ENCODE results near the gene ARAP1. TPM values are rescaled to one million over a fixed set of nuclear protein-coding genes. Genes with fewer than 3 reads are reported as not detected.

The ARAP1 gene
- total and polyA plus RNA-seq, 8 donors, result 21.5 to 73.5 (median 37.9) TPM

DNA sequence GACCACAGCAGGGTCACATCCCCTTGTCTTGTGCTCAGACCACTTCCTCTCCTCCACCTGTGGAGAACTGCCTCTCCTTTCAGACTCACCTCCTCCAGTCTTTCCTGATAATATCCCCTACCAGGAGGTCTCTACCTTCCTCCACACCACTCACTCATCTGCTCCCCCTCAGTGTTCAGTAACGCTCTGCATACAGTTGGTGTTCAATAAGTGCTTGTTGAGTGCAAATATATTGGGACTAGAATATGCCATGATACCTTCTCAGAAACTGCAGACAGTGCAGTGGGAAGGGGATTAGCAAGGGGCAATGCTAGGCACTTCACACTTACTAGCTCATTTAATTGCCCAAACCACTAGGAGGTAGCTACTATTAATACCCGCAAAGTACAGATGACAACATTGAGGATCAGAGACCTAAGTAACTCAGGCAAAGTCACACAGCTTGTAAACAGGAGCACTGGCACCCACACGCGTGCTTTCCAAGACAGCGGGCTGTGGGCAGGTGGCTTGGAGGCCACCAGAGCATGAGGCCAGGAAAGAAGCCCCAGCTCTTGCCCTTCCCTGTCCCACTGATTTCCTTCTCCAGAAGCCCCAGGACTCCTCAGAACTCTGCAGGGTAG is 69.9 kb downstream of the ARAP1 start:
- FAIRE-seq (no peak), DNase-seq (no peak), ATAC-seq (no peak)
- Histone ChIP-seq H3K9me3 (no peaks in the 10 kb centered on the region), H3K36me3 (no peaks in the 10 kb centered on the region), H3K4me1 (no peaks in the 10 kb centered on the region), H3K4me3 (no peak overlapping the region), H3K27me3 (peaks cover 0 to 4% (median 0%) of the 10 kb centered on the region in 4 donors), H3K27ac (no peak overlapping the region)
- TF ChIP-seq, protein P1, sequence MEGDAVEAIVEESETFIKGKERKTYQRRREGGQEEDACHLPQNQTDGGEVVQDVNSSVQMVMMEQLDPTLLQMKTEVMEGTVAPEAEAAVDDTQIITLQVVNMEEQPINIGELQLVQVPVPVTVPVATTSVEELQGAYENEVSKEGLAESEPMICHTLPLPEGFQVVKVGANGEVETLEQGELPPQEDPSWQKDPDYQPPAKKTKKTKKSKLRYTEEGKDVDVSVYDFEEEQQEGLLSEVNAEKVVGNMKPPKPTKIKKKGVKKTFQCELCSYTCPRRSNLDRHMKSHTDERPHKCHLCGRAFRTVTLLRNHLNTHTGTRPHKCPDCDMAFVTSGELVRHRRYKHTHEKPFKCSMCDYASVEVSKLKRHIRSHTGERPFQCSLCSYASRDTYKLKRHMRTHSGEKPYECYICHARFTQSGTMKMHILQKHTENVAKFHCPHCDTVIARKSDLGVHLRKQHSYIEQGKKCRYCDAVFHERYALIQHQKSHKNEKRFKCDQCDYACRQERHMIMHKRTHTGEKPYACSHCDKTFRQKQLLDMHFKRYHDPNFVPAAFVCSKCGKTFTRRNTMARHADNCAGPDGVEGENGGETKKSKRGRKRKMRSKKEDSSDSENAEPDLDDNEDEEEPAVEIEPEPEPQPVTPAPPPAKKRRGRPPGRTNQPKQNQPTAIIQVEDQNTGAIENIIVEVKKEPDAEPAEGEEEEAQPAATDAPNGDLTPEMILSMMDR (IDR thresholded peaks at IDR 0.05), result no peak
- intact Hi-C loops (cut with DNase I), result loop anchor here in 1 of 3 donors (10.0 kb wide), 1 partner anchor 218 kb away; no protein-coding TSS in a partner anchor
- WGBS, 2 donors, result 61 to 66% methylated on average over 5 of the region's 5 CpGs

DNA sequence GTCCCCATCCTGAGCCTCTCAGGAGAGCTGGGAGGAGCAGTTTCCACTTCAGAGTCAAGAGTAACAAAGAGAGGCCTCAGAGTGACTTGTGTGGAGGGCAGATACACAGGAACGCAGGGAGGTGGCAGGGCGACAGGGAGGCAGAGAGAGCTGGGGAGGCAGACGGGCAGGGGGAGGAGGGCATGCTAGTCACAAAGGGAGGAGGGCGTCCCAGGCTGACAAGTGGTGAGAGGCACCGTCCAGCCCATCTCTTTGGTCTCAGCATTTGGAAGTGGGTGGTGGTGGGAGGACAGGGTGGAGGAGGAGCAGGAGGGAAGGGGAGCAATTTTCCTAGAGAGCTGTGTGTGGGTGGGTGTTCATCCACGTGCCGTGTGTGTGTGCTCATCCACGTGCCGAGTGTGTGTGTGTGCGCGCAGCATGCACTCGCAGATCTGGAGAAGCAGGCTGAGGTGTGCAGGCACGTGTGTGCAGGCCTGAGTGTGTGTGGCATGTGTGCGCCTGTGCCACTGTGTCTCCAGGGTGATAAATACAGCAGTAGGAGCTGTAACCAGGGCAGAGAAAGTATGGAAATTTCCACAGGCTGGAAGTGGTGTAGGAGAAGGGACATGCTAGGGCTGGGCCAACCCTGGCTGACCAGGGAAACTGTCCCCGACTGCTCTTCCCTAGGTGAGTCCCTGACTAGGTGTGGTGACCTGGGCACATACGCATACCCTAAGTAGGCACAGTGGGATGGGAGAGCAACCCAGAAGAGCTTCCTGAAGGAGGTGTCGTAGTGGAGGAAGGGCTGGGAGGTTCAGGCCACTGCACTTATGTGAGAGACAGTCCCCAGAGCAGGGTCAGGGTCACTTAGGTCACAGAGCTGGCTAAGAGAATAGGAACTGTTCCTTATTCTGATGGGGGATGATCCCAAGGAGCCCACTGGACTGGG is 70.7 kb downstream of the ARAP1 start:
- ATAC-seq (peak in 2 of 4 donors; percentile 3 to 6), FAIRE-seq (no peak), DNase-seq (no peak)
- Histone ChIP-seq H3K9me3 (no peaks in the 10 kb centered on the region), H3K36me3 (no peaks in the 10 kb centered on the region), H3K4me1 (no peaks in the 10 kb centered on the region), H3K27me3 (peaks cover 0 to 4% (median 0%) of the 10 kb centered on the region in 4 donors), H3K27ac (no peak overlapping the region), H3K4me3 (no peak overlapping the region)
- TF ChIP-seq, protein P1 (IDR thresholded peaks at IDR 0.05), result no peak
- WGBS, 2 donors, result 21 to 31% methylated on average over 17 of the region's 17 CpGs
- intact Hi-C loops (cut with DNase I), result loop anchor here in 1 of 3 donors (10.0 kb wide), 1 partner anchor 217 kb away; no protein-coding TSS in a partner anchor

DNA sequence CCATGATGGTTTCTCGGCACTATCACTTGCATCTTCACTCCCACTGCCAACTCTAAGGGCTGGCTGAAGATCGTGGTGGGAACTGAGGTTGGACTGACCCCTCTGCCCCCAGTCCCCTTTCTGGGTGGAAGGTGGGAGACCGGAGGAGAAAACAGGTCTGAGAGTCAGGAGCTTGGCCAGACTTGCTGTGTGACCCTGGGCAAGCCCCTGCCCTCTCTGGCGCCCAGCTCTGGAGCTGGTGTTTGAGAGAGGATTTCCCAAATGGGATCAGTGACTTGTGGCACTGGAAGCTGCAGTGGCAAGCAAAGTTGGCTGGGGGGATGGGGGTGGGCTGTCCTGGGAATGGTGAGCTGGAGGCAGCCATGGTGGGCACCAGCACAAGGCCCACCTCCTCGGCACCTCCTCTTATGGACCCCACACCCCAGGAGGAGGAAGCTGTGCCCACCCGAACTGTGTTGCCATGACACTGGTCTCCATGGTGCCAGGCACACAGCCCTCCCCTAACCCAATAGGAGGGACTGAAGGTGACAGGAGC is 71.5 kb downstream of the ARAP1 start:
- no peak overlapping the region for H3K4me3 ChIP-seq
- no peaks in the 10 kb centered on the region for H3K4me1 ChIP-seq
- FAIRE-seq (no peak), ATAC-seq (no peak), DNase-seq (no peak)
- no peak overlapping the region for H3K27ac ChIP-seq
- H3K36me3 ChIP-seq, result no peaks in the 10 kb centered on the region
- H3K9me3 ChIP-seq, result no peaks in the 10 kb centered on the region
- peaks cover 0 to 4% (median 0%) of the 10 kb centered on the region in 4 donors for H3K27me3 ChIP-seq
- intact Hi-C loops (cut with DNase I), result loop anchor here in 1 of 3 donors (10.0 kb wide), 1 partner anchor 216 kb away; no protein-coding TSS in a partner anchor
- WGBS, 2 donors, result 44 to 63% methylated on average over 6 of the region's 6 CpGs
- TF ChIP-seq, protein P1 (IDR thresholded peaks at IDR 0.05), result no peak

DNA sequence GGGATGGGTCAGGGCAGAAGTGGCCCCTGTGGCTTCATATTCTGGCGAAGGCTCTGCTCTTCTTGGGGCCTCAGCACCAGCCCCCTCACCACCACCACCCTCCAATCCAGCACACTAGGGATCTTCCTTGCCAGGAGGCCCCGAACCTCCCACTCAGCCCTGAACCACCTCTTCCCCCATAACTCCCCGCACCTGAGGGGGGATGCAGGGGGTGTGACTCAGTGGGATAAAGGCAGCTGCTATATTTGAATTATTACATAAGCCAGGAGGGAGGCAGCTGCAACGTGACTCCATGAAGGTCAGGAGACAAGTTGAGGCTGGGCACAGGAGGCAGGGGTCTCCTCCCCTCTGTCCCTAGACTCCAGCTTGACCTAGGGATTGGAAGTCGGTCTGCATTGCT is 72.3 kb downstream of the ARAP1 start:
- ATAC-seq, result no peak
- Histone ChIP-seq H3K36me3 (no peaks in the 10 kb centered on the region), H3K4me1 (no peaks in the 10 kb centered on the region), H3K9me3 (no peaks in the 10 kb centered on the region), H3K4me3 (no peak overlapping the region), H3K27me3 (peaks cover 0 to 4% (median 0%) of the 10 kb centered on the region in 4 donors), H3K27ac (no peak overlapping the region)
- intact Hi-C loops (cut with DNase I), result loop anchor here in 1 of 3 donors (10.0 kb wide), 1 partner anchor 215 kb away; no protein-coding TSS in a partner anchor
- 48 to 62% methylated on average over 5 of the region's 5 CpGs for WGBS, 2 donors
- no peak for FAIRE-seq
- DNase-seq, result no peak
- TF ChIP-seq, protein P1 (IDR thresholded peaks at IDR 0.05), result no peak

Measured in pancreas (tissue), 10 donors.